Testis (tissue), 2 donors: Measurements from ENCODE around the gene ST8SIA1.

Source experiments
- POLR2A ChIP-seq: fragments of 450-650 bp; IDR thresholded peaks from one replicate; pipeline ENCODE4 v1.6.1; 2017; ENCODE audit warnings: antibody characterized with exemption, mild to moderate bottlenecking, moderate library complexity
- TF ChIP-seq, protein P1 (sequence below), 3 experiments: fragments of 450-650 bp in 2 of 3; fragments of 200-600 bp in 1 of 3; sonication (generic) in 1 of 3; IDR thresholded peaks; one replicate each; pipeline ENCODE4 v1.5.1; 2016 to 2019; ENCODE audit warnings: antibody characterized with exemption in 3 of 3, mild to moderate bottlenecking in 2 of 3, moderate library complexity in 1 of 3

DNA sequence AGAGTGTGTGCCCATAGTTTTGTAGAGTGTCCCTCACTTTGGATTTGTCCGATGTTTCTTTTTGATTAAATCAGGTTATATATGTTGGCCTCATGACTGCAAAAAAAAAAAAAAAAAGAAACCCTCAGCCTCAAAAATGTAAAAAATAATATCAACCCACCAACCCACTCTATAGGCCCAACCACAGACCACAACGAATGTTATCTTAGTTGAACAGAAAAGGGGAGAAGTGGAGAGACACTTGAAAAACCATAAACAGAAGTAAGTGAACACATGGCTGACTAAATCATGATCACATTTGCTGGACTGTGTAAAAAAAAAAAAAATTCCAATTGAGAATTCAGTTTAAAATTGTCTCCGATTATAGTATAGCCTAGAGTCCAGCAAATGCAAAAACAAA, 45.5 kb upstream of the ST8SIA1 start:
- TF ChIP-seq, protein P1, sequence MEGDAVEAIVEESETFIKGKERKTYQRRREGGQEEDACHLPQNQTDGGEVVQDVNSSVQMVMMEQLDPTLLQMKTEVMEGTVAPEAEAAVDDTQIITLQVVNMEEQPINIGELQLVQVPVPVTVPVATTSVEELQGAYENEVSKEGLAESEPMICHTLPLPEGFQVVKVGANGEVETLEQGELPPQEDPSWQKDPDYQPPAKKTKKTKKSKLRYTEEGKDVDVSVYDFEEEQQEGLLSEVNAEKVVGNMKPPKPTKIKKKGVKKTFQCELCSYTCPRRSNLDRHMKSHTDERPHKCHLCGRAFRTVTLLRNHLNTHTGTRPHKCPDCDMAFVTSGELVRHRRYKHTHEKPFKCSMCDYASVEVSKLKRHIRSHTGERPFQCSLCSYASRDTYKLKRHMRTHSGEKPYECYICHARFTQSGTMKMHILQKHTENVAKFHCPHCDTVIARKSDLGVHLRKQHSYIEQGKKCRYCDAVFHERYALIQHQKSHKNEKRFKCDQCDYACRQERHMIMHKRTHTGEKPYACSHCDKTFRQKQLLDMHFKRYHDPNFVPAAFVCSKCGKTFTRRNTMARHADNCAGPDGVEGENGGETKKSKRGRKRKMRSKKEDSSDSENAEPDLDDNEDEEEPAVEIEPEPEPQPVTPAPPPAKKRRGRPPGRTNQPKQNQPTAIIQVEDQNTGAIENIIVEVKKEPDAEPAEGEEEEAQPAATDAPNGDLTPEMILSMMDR (IDR thresholded peaks at IDR 0.05): no peak
- TF ChIP-seq POLR2A: no peak
